ENCODE data around the gene HES1. TPM values are rescaled to one million over a fixed set of nuclear protein-coding genes. Genes with fewer than 3 reads are reported as not detected.

The HES1 gene
- total RNA-seq, 1 donor from 2014 or later, result 40.3 TPM

- Mint-ChIP-seq H3K27me3 (ENCODE audit: unreplicated experiment) (peaks cover 5% of the 10 kb centered on the region), H3K4me3 (ENCODE audit: unreplicated experiment) (no peak overlapping the region), H3K36me3 (ENCODE audit: low read depth, unreplicated experiment) (no peaks in the 10 kb centered on the region), H3K9me3 (ENCODE audit: unreplicated experiment) (no peaks in the 10 kb centered on the region), H3K4me1 (ENCODE audit: unreplicated experiment) (peaks cover 58% of the 10 kb centered on the region), H3K27ac (ENCODE audit: unreplicated experiment) (no peak overlapping the region)
- TF ChIP-seq, protein P1, sequence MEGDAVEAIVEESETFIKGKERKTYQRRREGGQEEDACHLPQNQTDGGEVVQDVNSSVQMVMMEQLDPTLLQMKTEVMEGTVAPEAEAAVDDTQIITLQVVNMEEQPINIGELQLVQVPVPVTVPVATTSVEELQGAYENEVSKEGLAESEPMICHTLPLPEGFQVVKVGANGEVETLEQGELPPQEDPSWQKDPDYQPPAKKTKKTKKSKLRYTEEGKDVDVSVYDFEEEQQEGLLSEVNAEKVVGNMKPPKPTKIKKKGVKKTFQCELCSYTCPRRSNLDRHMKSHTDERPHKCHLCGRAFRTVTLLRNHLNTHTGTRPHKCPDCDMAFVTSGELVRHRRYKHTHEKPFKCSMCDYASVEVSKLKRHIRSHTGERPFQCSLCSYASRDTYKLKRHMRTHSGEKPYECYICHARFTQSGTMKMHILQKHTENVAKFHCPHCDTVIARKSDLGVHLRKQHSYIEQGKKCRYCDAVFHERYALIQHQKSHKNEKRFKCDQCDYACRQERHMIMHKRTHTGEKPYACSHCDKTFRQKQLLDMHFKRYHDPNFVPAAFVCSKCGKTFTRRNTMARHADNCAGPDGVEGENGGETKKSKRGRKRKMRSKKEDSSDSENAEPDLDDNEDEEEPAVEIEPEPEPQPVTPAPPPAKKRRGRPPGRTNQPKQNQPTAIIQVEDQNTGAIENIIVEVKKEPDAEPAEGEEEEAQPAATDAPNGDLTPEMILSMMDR (IDR thresholded peaks at IDR 0.05; ENCODE audit: unreplicated experiment), result no peak
- DNase-seq (ENCODE audit: low spot score), result no peak
These were observed 51.4 kb downstream of the HES1 start for GRCh38 chr3:194187233-194187944.

Other genes with a start within 250 kb of the HES1 start
- not detected for gene CPN2, start 215.2 kb downstream of the HES1 start, total RNA-seq (ENCODE audit: unreplicated experiment)
- not detected for gene LRRC15, start 233.6 kb downstream of the HES1 start, total RNA-seq (ENCODE audit: unreplicated experiment)